UCSD-AML1 (cell line): ENCODE data around the gene IFIH1.
A peak's percentile ranks its signal among the peaks of the same experiment; 100 is the strongest.

Experiments used
- DNase-seq: peaks from one replicate; lab custom pipeline; 2025; ENCODE audit not compliant: unreplicated experiment; lab: John Stamatoyannopoulos, UW

Gene IFIH1

GRCh38 chr2:162258686-162259085 lies 59.8 kb downstream of the IFIH1 start:
- DNase-seq = no peak

GRCh38 chr2:162258169-162258568 lies 60.3 kb downstream of the IFIH1 start:
- DNase-seq = no peak

GRCh38 chr2:162257425-162257824 lies 61.1 kb downstream of the IFIH1 start:
- no peak for DNase-seq

- no peak for DNase-seq
These were observed 61.9 kb downstream of the IFIH1 start for GRCh38 chr2:162256591-162256991.

GRCh38 chr2:162254236-162254871 lies 64.1 kb downstream of the IFIH1 start:
- no peak for DNase-seq

GRCh38 chr2:162253435-162253834 lies 65.0 kb downstream of the IFIH1 start:
- DNase-seq = no peak

DNA sequence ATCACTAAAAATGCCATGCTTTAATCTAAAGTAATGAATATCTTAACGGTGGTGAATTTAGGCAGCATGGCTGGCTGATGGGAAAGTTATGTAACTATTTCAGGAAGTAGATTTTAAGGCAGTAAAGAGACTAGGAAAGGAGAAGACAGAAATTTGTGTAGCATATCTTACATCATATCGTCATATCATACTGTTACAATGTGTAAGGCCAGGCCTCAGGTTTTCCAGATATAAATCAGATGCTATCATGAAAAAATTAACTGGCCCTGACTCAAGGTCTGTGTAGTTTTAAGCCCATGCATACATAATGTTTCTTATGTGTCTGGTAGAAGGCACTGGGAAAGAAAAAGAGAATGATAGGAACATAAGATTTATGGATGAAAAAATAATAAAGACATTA lies 66.3 kb downstream of the IFIH1 start:
- no peak for DNase-seq

DNA sequence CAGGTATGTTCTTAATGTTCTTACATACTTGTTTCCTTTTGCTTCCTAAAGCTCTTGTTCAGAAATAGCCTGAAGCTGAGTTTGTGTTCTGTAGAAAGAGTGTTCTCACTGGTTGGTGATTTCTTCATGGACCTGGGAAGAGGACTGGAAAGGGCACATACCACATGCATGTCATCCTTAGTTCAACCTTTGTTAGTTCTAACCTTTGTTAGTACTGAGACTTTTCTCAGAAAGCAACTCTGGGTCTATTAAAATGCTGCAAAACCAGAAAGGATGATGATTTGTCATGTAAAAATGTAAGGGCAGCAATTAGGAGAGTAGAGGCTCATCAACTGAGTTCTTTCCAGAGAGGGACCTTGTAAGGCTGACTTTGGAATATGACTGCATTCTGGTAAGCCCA lies 72.7 kb downstream of the IFIH1 start:
- DNase-seq = no peak

DNA sequence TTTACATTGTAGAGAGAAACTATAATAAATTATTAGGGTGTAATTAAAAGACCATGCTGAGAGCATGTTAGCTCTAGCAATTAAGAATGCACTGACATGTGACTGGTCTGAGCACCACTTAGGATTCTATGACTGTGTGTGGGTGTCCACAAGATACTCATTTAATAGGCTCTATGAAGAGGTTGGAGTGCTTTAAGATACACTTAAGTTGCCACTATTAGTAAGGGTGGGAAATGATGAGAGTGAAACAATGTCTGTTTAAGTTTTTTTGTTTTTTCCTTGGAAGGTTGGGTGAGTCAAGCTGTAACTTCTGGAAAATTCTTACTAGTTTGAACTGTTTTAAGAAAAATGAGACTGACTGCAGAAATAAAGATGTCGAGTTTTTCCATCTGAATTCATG lies 73.4 kb downstream of the IFIH1 start:
- no peak for DNase-seq

DNA sequence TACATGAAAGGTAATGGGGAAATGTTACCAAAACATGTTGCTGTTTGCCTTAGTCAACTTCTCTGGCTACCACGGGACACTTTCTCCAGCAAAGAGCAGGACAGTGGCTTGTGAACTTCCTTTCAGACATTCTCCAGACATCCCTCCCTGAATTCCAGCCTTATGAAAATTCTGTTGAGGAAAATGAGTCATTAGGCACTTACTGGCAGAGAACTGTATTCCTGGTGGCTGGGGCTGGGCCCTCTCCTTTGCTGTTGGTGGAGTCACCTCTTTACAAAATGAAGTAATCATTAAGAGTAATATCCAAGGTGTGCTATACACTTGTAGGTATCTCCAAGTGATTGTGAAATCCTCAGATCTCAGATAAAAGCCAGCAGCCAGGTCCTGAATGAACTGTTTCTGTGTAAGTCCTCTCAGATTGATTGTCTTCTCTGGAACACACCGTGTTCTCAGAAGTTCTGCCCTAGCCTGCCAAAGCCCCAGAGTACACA lies 73.9 kb downstream of the IFIH1 start:
- no peak for DNase-seq

DNA sequence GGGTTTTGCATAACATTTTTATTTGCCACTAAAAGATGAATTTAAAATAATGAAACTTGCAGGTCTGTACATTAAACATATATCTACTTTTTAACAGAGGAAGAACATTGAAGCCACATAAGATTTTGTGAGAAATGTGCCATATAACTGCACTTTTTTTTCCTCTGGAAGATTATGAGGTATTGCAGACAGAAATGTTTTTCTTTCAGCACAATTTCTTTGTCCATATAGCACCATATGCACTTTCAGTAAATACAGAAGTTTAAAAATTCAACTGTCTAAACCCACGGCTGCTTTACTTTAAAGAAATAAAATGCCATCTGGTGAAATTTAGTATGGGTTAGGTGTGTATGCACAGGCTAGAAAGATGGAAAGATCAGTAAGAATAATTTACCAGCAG lies 74.8 kb downstream of the IFIH1 start:
- DNase-seq = no peak

DNA sequence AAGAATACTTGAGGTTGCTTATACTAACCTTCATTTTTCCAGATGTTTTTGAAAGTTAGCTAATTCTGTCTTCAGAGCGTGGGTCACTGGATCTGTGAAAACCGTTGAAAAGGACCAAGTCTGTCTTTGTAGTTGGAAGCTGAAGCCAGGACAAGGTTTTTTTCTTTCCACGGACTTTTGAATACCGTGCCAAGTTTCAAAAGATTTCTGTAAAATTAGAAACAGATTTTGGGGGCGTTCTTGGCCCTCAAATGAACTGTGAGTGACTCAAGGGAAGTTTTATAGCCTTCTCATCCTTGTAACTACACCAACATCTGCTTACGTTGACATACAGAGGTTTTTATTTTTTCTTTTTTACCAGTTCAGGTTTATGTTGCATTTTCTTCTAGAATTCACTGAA lies 75.2 kb downstream of the IFIH1 start, which contains the start of gene FAP:
TSS of gene FAP (minus strand) at position 152 of the 400 bp plus-strand sequence. CDS start at position 34, 118 bp downstream.
- no peak for DNase-seq

DNA sequence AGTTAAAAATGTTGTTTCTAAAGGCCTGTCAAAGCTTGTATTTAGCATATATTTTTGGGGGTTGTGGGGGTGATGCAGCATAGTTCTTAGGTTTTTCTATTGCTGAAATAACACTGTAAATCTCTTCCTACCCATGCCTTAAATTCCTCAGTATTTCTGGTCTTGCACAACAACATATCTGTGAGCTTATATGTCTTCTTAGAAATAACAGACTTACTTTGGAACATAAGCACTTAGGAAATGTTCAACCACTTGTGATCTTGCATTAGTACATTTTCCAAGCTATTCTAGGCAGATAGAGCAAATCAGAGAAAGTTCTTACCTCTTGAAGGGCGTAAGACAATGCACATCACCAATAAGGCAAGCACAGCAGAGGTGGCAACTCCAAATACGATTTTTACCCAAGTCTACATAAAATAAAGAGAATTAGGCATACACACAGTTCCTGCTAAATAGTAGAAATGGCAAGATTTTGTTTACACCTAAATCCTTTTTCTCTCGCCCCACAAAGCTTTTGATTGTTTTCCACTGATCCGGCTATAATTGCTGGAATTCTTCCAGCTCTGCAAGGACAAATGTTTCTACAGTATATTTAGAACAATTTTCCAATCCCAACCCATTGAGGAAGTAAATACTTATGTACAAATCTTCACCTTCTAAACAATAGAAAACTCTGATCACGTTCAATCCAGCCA lies 75.8 kb downstream of the IFIH1 start:
- no peak for DNase-seq

GRCh38 chr2:162241571-162241970 lies 76.9 kb downstream of the IFIH1 start:
- no peak for DNase-seq

GRCh38 chr2:162234620-162235462 lies 83.6 kb downstream of the IFIH1 start:
- no peak for DNase-seq

DNA sequence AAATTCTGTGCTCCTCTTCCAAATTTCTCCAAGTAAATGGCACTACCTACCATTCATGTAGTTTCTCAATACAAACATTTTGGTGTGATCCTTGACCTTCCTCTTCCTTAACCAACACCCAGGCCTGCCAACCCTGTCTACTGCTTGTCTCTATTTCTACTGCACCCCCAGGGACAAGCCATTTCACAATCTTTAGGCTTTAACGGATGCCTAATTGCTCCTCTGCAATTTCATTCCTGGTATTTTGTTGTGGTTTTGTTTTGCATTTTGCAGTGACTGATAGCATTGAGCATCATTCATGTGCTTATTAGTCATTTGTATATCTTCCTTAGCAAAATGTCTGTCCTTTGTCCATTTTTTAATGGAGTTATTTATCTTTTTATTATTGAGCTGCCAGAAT lies 85.3 kb downstream of the IFIH1 start:
- DNase-seq = no peak

GRCh38 chr2:162232671-162233070 lies 85.8 kb downstream of the IFIH1 start:
- no peak for DNase-seq

DNA sequence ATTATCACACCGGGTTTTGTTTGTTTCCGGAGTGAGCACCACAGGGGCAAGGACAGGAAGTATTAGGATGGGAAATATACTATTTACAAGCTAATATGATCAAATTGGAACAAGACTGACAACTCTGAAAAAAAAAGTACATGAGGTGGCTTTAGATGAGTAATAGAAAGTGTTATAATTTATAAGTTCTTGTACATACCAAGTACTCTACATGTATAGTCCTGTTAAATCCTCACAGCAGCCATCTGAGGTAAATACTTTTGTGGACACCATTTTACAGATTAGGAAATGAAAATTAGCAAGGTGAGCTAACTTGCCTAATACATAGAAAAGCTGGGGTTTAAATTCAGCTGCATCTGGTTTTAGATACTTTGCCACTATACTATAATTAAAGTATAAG lies 86.5 kb downstream of the IFIH1 start:
- DNase-seq = no peak

GRCh38 chr2:162230761-162231160 lies 87.7 kb downstream of the IFIH1 start:
- DNase-seq = no peak

- no peak for DNase-seq
These were observed 91.6 kb downstream of the IFIH1 start for GRCh38 chr2:162226836-162227235.

DNA sequence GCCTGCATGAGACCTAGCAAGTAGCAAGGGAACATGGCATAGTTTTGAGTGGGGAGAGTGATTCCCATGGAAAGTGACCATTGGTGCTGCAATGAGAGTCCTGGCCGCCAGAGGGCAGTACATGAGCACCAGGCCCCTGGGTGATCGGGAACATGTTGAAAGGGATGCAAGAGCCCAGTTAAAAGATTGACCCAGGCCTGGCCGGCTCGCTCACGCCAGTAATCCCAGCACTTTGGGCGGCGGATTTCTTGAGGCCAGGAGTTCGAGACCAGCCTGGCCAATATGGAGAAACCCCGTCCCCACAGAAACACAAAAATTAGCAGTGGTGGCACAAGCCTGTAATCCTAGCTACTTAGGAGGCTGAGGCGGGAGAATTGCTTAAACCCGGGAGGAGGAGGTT lies 97.4 kb downstream of the IFIH1 start:
- DNase-seq = peak; percentile 67

GRCh38 chr2:162220368-162220767 lies 98.1 kb downstream of the IFIH1 start:
- DNase-seq = no peak
